HG03521 (cell line): ENCODE data around the gene ZNF365.
"Not testable (repeated sequence)": the region's sequence is repeated elsewhere in the genome, so short reads cannot be mapped to it uniquely, and the experiment has no call there.

Experiments
- ATAC-seq: cut with Tn5 transposase; IDR thresholded peaks from one replicate; pipeline ENCODE4 v1.9.1; 2021; ENCODE audit warnings: mild to moderate bottlenecking, moderate library complexity; ENCODE audit not compliant: unreplicated experiment

ZNF365 gene

DNA sequence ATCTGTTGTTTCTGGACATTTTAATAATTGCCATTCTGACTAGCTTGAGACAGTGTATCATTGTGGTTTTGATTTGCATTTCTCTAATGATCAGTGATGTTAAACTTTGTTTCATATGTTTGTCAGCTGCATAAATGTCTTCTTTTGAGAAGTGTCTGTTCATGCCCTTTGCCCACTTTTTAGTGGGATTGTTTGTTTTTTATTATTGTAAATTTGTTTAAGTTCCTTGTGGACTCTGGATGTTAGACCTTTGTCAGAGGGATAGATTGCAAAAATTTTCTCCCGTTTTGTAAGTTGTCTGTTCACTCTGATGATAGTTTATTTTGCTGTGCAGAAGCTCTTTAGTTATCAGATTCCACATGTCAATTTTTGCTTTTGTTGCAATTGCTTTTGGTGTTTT, 36.8 kb downstream of the ZNF365 start:
- ATAC-seq, result not testable (repeated sequence)

DNA sequence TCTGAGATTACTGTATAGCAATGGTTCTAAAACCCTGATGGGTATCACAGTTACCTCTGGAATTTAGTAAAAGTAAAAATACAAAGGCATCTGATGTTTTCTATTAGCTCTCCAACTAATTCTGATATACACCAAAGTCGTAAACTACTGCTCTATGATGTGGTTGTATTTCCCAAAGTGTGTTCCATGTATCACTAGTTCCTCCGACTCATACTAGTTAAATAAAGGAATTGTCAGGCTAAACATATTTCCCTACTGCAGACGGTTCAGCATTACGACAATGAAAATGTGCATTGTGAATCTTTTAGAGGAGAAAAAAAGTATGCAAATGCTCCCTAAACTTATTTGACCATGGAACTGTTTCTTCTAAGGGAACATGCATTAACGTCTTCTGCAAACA, 38.9 kb downstream of the ZNF365 start:
- ATAC-seq, result no peak

GRCh38 chr10:62413652-62414051, 39.5 kb downstream of the ZNF365 start:
- no peak for ATAC-seq

GRCh38 chr10:62414359-62414758, 40.2 kb downstream of the ZNF365 start:
- ATAC-seq, result no peak

- ATAC-seq, result no peak
Observed at GRCh38 chr10:62422068-62422590, 48.0 kb downstream of the ZNF365 start.

DNA sequence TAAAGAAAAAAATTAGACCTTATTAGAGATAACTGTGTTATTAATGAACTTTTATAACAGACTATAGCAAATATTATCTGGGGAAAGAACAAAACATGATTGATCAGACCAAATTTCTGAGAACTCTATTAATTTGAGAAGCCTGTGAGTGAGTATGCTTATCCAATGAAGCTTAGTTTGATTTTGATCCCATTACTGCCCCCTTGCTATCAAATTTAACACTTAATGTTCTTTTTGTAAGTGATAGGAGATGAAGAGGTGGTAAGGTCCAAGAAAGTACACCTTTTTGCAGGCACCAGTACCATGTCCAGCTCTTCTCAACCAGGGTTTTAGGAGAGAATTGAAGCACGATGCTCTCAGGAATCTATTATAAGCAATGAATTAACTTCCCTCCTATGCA, 49.9 kb downstream of the ZNF365 start:
- ATAC-seq, result no peak

DNA sequence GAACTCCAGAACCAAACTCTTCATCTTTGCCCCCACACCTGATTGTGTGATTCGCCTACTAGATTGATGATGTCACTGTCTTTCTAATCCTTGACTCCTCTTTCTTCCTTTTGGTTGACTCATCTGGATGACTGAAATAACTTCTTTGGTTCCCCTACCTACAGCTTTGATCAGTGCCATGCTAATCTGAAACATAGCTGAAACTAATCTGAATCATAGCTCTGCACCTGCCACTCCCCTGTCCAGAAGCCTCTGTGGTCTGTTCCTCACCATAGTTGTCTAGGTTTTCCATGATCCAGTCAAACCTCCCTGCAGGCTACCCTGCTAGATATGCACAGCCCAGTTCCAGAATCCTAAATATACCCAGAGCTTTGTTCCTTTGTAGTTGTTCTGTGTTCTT, 51.9 kb downstream of the ZNF365 start:
- no peak for ATAC-seq

DNA sequence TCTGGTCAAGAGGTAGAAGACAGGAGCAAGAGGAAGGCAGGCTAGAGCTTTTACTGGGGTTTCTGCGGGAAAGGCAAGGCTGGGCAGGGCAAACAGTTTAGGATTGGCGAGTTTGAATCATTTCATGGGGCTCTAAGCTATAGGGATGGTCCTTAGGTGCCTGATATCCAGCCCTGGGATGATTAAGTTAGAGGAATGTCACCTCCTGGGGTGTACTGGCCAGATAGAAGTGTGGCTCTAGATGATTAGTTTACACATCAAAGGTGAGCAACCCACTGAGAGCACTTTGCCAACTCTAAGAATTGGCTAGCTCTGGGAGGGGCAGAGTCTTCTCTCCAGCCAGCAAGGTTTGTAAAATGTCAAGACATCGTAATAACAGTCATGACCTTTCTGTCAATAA, 52.4 kb downstream of the ZNF365 start:
- no peak for ATAC-seq

GRCh38 chr10:62430881-62431280, 56.7 kb downstream of the ZNF365 start:
- ATAC-seq, result no peak

DNA sequence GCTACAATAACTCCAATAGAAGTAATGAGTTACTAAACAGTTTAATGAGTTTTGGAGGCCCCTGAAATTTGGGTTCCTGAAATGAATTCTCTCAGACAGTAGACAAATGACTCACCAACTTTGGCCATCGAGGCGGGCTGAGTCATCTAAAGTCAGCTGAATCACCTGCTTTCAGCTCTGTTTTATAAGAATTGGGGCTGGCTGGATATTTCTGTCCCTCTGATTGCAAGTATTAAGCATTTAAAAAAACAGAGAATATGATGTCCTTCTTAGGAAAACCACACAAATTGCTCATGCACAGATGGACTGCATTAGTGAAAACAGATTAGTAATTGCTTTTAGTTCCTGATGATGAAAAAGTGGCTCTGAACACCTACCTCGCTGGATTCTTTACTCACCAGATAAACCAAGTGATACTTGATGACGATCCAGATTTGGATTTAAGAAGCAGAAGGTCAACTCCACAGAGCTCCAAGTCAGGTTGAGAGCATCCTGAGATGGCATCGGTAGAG, 59.1 kb downstream of the ZNF365 start:
- peak; percentile 80 for ATAC-seq

DNA sequence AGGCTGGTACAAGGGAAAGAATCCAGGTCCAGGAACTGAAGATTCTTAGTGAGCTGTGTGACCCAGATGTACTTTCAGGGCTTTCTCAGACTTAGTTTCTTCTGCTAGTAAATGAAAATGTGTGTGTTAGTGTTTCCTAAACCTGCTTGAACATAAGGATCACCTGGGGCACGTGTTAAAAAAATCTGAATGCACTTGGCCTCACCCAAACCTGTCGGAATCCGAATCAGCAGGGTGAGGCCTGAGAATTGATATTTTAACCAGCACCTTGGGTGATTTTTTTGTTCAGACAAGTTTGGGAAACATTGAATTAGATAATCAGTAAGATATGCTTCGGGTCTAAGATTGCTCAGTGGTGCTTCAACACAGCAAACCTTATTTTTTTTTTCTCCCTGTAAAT, 59.7 kb downstream of the ZNF365 start:
- no peak for ATAC-seq

- ATAC-seq, result peak; percentile 56
Observed at GRCh38 chr10:62437696-62438095, 63.5 kb downstream of the ZNF365 start.

- ATAC-seq, result no peak
Observed at GRCh38 chr10:62442006-62442405, 67.8 kb downstream of the ZNF365 start.

DNA sequence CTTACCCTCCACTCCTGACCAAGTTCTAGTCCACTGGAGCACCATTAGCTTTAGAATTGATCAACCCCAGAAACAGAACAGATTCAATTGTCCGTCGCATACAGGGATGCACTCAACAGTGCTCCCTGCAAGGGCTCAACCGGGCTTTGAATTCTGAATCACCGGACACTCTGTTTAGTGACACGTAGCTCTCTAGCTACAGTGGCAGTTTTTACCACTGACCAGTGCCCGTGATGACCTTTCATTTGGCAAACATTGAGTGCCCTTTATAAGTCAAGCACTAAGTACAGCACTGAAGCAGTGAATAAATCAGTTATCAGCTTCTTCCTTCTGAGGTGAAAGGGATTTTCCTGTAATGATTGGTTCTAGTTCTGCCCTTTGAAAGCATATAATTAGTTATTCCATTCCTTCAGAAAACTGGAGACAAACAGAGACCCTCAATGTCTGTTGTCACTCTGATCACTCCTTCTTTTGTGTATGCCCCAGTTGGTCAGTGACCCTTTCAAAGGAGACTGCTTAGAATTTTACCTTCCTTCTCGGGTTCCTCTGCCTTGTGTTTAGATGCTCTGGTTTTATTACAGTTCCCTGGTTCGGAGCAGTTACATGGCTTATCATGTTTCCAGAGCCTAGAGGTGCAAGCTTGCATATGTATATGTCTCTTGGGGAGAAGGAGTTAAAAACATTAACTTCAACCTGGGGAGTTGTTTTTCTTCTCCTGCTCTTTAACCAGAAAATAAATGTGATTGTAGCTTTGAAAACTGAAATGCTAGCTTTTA, 68.9 kb downstream of the ZNF365 start:
- ATAC-seq, result no peak

GRCh38 chr10:62443866-62444265, 69.7 kb downstream of the ZNF365 start:
- no peak for ATAC-seq

GRCh38 chr10:62446627-62447026, 72.5 kb downstream of the ZNF365 start:
- ATAC-seq, result no peak

DNA sequence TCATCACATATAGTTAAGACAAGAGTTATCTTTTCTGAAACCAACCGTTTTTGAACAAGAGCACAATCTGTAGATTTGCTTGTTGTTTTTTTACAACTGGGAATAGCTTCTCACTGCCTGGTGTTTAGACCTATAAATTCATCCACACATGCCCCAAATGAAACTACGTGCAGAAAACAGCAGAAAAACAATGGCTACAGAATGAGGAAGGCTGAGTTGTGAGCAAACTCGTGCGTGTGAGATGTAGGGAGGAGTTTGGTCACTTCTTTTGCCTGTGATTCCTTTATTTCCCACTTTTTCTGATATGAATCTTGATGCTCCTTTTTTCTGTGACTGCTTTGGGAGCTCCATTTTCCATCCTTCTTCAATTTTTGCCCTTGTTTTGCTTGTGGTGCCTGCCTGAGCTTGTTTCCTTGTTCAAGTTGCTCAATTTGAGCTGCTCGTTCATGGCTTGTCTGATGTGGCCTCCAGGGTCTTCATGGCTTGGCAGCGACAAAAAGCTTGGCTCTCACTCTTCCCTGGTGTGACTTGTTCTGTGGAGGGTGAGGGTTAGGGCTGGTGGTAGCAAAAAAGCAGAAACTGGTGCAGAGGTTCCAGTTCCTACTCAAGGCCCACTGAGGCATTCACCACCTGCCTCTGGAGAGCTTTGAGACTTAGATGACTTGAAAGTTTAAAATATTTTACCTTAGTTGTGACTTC, 76.9 kb downstream of the ZNF365 start:
- ATAC-seq, result no peak

DNA sequence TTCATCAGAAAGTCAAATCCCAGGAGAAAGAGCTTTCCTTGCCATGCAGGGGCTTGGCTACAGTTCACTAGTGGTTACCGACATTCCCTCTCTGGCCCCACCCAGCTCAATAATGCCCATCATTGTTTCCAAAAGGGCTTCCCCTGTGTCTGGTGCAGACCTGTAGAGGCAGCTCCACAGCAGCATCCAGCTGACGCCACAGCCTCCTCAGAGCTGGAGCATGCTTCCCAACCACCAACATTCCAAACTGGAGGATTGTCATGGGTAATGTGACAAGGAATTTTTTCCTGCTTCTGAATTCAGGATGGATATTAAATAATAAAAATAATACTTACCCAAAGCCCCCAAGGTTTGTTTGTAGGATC, 77.4 kb downstream of the ZNF365 start:
- no peak for ATAC-seq
